ENCODE measurements around the gene TMEM151B.
A peak's percentile ranks its signal among the peaks of the same experiment; 100 is the strongest.

The TMEM151B gene

GRCh38 chr6:44277763-44278162 lies 7.5 kb downstream of the TMEM151B start:
- no peak for DNase-seq (ENCODE audit: low read depth in 4 of 4, low spot score in 1 of 4)

- no peak for DNase-seq (ENCODE audit: low read depth in 4 of 4, low spot score in 1 of 4)
Measured at GRCh38 chr6:44278315-44278714, 8.1 kb downstream of the TMEM151B start.

GRCh38 chr6:44278774-44279697 lies 8.8 kb downstream of the TMEM151B start:
- DNase-seq (ENCODE audit: low read depth in 4 of 4, low spot score in 1 of 4): no peak

- no peak for DNase-seq (ENCODE audit: low read depth in 4 of 4, low spot score in 1 of 4)
Measured at GRCh38 chr6:44284121-44284520, 13.9 kb downstream of the TMEM151B start.

- no peak for DNase-seq (ENCODE audit: low read depth in 4 of 4, low spot score in 1 of 4)
Measured at GRCh38 chr6:44284867-44285266, 14.6 kb downstream of the TMEM151B start.

- DNase-seq (ENCODE audit: low read depth in 4 of 4, low spot score in 1 of 4): no peak
Measured at GRCh38 chr6:44285552-44286284, 15.5 kb downstream of the TMEM151B start.

GRCh38 chr6:44286285-44286565 lies 16.0 kb downstream of the TMEM151B start:
- no peak for DNase-seq (ENCODE audit: low read depth in 4 of 4, low spot score in 1 of 4)

- DNase-seq (ENCODE audit: low read depth in 4 of 4, low spot score in 1 of 4): no peak
Measured at GRCh38 chr6:44286747-44287146, 16.5 kb downstream of the TMEM151B start.

GRCh38 chr6:44289726-44290260 lies 19.5 kb downstream of the TMEM151B start:
- DNase-seq (ENCODE audit: low read depth in 4 of 4, low spot score in 1 of 4): no peak

GRCh38 chr6:44291841-44292240 lies 21.6 kb downstream of the TMEM151B start:
- DNase-seq (ENCODE audit: low read depth in 4 of 4, low spot score in 1 of 4): no peak

- no peak for DNase-seq (ENCODE audit: low read depth in 4 of 4, low spot score in 1 of 4)
Measured at GRCh38 chr6:44292661-44293365, 22.6 kb downstream of the TMEM151B start.

GRCh38 chr6:44294832-44295791 lies 24.9 kb downstream of the TMEM151B start:
- no peak for DNase-seq (ENCODE audit: low read depth in 4 of 4, low spot score in 1 of 4)

- DNase-seq (ENCODE audit: low read depth in 4 of 4, low spot score in 1 of 4): peak; percentile 25 to 57 (median 42)
Measured at GRCh38 chr6:44297063-44298038, 27.1 kb downstream of the TMEM151B start.

- no peak for DNase-seq (ENCODE audit: low read depth in 4 of 4, low spot score in 1 of 4)
Measured at GRCh38 chr6:44298055-44298803, 28.0 kb downstream of the TMEM151B start.

- no peak for DNase-seq (ENCODE audit: low read depth in 4 of 4, low spot score in 1 of 4)
Measured at GRCh38 chr6:44298864-44299263, 28.6 kb downstream of the TMEM151B start.

GRCh38 chr6:44300292-44300823 lies 30.1 kb downstream of the TMEM151B start:
- no peak for DNase-seq (ENCODE audit: low read depth in 4 of 4, low spot score in 1 of 4)

GRCh38 chr6:44301106-44301505 lies 30.9 kb downstream of the TMEM151B start:
- DNase-seq (ENCODE audit: low read depth in 4 of 4, low spot score in 1 of 4): no peak
